HG03558 (cell line): ENCODE measurements around the gene PRSS22.
A peak's percentile ranks its signal among the peaks of the same experiment; 100 is the strongest.
"Not testable (repeated sequence)": the region's sequence is repeated elsewhere in the genome, so short reads cannot be mapped to it uniquely, and the experiment has no call there.

Experiments
- ATAC-seq: cut with Tn5 transposase; IDR thresholded peaks from one replicate; pipeline ENCODE4 v1.9.1; 2021; ENCODE audit warnings: moderate number of reproducible peaks; ENCODE audit not compliant: unreplicated experiment; ENCODE audit errors: extremely low read depth

PRSS22 gene

DNA sequence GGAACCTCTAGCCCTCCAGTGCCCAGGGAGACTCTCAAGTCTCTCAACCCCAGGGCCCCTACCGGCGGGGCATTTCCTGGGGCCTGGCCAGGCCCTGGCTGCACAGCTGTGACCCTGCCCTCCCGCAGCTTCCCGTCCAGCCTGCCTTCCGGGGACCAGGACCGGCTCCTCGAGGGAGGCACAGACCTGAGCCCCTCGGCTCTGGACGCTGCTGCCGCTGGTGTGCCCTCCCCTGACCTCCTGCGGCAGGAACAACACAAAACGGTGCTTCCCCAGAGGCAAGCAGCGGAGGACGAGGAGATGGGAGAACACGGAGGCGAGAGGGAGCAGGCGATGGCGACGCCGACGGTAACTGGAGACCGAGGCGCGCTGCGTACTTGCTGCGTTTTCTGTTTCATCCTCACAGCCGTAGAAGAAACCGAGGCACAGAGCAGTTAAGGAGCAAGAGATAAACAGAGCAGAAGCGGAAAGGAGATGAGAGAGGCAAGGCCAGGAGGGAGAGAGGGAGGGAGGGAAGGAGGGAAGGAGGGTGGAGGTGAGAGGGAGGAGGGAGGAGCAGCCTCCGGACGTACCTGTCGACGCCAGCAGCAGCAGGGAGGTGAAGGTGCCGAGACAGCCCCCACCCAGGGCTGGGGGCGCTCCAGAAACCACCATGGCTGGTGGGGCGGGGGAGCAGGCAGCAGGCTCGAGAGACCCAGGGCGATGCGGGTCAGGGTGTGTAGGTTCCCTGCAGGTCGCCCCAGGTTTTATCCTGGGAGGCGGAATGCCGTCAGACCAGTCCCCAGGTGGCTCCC lies at the start of gene PRSS22:
PRSS22 (minus strand) TSS at position 720 of the 794 bp plus-strand sequence; CDS start at position 654, 66 bp downstream.
- ATAC-seq, result no peak

GRCh38 chr16:2907084-2907753 lies 49.2 kb upstream of the PRSS22 start:
- ATAC-seq, result not testable (repeated sequence)

DNA sequence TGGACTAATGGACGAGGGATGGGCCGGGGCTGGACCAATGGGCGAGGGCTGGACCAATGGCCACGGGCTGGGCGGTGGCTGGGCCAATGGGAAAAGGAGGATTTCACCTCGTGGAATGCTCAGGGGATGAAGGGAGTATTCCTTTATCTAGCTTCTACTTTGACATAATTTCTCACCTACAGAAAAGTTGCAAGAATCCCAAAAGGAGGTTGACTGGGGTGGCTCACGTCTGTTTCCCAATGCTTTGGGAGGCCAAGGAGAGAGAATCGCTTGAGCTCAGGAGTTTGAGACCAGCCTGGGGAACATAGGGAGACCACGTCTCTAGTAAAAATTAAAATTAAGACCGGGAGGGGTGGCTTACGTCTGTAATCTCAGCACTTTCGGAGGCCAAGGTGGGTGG lies 48.0 kb upstream of the PRSS22 start:
- ATAC-seq, result no peak

DNA sequence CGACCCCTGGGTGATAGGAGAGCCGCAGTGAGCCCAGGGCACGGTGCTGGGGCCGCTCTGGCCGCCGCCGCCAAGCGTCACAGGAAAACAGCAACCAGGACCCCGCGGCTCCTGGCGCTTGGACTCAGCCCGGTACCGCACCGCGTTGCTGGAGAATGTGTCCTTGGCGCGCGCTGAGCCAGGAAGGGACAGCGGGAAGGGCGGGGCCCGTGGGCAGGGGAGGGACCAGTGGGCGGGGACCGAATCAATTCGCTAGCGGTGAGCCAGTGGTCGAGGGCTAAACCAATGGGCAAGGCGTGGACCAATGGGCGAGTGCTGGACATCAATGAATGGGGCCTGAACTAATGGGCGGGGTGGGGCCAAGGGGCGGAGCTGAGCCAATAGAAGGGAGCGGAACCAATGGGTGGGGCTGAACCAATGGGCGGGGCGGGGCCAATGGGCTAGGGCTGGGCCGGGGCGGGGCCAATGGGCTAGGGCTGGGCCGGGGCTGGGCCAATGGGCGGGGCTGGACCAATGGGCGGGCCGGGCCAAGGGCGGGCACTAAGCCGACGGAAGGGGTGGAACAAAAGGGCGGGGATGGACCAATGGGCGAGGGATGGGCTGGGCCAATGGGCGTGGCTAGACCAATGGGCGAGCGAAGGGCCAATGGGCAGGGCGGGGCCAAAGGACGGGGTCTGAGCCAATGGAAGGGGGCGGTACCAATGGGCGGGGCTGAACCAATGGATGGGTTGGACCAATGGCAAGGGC lies 47.4 kb upstream of the PRSS22 start:
- ATAC-seq, result peak; percentile 53

DNA sequence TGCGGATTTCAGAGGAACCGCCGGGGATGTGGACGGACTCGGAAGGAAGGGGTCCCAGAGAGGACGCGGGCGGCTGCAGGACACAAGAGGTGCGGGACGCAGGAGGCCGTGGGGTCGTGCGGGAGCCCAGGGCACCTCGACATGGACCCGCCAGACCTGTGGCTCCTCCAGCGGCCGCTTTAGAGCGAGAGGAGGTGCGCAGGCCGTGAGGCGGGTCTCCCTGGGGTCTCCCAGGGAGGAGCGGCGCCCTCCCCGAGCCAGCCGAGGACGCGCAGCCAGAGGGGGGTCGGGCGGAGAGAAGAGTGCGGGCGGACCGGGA lies 46.9 kb upstream of the PRSS22 start:
- ATAC-seq, result no peak

DNA sequence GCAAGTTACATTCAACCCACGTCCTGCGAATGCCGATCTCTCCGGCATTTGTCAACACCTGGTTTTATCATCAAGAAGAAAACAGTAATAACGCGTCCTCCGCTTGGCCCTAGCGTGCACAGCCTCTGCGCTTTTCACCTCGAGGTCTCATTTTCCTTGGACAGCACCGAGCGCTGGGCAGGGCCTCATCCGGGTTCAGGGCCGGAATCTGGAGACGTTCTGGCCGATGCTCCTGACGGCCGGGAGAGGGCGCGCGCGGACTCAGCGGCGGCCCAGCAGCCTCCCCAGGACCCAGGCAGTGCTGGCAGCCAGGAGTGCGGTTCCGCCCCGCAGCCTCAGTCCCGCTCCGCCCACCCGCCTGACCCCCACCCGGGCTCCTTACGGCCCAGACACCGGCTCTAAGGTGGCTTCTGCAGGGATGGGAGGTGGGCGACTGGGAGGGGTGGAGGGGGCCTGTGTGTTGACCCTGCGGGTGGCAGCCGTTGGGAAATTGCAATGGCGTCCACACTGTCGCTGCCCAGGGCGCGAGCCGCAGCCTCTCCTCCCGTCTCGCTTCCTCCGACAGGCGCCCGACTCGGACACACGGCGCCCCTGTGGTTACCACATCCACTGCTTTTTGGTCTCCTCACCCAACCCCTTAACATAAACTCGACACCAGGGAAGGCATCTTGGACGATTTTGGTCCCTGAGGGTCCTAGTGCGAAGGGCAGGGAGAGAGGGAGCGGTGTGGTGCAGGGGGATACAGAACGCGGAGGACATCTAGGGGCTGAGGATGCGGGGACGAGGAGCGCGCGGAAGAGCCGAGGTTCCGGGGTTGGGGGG lies 46.3 kb upstream of the PRSS22 start:
- ATAC-seq, result no peak

- no peak for ATAC-seq
Observed at GRCh38 chr16:2902337-2903130, 44.6 kb upstream of the PRSS22 start.

DNA sequence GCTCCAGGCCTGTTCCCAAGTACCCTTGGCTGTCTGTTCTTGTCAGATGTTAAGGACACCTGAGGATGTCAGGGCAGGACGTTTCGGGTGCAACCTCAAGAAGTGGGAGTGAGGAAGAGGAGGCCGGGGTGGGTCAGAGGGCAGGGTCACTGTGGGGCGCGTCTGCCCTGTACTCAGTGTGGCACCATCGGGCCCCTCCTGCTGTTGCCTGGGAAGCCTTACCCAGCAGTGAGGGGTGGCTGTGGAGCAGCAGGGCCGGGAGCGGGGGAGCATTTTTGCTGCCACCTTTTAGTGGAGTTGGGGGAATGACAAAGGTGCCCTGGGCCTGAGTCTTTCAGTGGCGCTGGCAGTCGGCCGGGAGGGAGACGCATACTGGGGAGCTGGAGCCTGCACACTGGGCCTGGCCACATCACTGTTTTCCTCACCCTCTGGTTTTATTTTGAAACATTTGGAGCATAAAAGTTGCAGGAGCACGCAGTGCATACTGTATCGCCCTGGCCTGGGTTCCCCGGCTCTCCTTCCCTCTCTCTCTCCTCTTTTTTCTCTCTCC lies 42.6 kb upstream of the PRSS22 start:
- ATAC-seq, result no peak

DNA sequence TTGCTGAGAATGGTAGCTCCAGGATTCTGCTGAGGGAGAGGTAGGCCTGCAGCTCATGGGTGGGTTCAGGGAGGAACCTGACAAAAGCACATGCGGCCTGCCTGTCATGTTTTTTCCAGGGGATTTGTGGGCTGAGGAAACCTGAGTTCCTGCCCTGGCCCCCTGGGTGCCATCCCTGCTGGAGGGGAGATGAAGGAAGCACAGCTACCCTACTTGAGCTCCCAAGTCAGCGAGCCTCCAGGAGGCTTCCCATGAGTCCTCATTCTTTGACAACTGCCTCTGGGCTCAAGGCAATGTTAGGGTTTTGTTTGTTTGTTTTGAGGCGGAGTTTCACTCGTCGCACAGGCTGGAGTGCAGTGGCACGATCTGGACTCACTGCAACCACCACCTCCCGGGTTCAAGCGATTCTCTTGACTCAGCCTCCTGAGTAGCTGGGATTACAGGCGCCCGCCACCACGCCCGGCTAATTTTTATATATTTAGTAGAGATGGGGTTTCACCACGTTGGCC lies 41.6 kb upstream of the PRSS22 start:
- no peak for ATAC-seq

DNA sequence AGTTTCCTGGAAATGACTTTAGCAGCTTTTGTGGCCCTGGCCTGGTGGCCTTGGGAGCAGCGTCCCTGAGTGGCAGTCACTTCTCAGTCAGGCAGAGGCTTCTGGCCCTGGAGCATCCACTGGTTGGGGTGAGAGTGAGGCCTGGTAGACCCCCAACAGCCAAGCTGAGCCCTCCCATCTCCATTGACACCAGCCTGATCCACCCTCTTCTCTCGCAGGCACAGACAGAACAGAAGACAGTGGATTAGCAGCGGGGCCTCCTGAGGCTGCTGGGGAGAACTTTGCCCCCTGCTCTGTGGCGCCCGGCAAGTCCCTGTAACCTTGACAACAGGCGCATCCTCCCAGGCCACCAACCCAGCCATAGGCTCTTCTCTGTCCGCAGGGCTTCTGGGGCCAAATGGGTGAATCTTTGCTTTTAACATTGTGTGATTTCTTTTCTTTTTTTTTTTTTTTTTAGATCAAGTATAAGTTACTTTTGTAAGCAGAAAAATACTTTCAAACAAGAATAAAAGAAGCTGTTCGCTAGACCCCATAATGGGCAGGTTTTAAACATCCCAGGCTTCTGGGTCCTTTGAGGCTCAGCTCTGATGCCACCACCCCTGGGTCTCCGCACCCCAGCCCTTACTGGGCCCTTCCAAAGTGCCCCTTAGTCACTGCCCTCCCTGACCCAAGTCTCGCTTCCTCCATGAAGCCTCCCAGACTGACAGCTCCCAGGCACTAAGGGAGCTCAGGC lies 41.0 kb upstream of the PRSS22 start:
- ATAC-seq, result no peak

GRCh38 chr16:2897110-2897509 lies 39.1 kb upstream of the PRSS22 start:
- ATAC-seq, result no peak

DNA sequence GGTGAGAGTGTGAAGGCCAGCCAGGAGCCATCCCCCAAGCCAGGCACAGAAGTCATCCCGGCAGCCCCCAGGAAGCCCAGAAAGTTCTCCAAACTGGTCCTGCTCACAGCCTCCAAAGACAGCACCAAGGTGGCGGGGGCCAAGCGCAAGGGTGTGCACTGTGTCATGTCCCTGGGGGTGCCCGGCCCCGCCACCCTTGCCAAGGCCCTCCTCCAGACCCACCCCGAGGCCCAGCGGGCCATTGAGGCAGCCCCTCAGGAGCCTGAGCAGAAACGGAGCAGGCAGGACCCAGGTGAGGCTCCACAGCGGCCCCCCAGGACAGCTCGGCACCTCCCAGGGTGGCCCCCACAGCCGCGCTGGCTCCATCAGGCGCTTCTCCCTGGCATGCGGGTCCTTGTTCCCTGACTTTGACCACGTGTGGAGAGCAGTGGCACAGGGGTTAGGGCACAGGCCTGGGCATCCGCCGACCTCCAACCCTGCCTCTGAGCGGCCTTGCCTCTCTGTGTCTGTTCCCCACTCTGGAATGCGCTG lies 38.6 kb upstream of the PRSS22 start:
- no peak for ATAC-seq

DNA sequence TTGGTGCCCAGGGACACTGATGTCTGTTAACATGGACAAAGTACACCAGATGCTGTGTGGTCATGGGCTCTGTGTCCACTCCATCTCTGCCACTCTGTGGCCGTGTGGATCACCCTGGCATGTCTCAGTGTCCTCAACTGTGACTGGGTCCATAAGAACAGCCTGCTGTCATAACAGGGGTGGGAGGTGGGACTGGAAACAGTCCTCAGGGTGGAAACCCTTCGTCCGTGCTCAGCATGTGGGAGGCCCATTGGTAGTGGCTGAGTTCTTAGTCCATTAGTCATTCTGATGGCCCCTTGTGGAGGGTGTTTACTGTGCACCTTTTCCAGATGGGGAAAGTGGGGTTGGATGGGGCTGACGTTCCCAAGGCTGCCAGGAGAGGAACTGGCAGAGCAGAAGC lies 37.8 kb upstream of the PRSS22 start:
- ATAC-seq, result no peak

- ATAC-seq, result no peak
Observed at GRCh38 chr16:2894231-2894630, 36.3 kb upstream of the PRSS22 start.

DNA sequence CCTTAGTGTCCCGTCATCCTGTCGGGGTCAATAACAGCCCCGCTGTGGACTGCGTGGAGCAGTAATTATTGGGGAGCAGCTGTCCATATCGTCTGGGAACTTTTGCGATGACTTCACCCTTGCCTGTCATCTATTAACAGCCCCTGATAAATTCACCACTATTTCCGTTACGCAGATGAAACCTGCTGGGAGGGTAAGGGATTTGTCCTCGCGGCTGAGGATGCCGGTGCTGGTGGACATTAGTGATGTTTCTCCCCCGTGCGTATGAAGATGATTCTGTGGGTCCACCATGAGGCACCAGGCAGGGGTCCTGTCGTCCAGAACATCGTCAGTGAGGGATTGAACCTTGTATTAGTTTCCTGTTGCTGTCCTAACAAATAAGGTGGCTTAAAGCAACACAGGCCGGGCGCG lies 26.1 kb upstream of the PRSS22 start:
- ATAC-seq, result no peak

DNA sequence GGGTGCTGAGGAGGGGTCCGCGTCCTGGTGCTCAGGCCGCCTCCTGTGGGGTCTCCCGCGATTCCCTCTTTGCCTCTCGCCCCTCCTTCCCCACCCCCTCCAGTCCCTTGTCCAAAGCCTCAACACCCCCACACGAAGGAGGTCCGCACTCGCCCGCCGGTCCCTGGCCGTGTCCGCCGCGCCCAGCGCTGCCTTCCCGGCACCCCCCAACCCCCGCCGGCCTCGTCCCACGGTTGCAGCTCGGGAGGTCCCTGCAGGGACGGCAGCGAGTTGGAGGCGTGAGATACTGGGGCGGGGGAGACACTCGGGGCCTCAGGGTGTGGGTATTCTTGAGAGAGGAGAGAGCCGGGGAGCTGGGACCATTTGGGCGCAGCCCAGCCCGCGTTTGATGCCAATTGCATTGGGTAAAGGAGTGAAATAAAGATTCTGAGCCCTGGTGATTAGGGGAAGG lies 25.5 kb upstream of the PRSS22 start:
- ATAC-seq, result peak; percentile 12

- ATAC-seq, result peak; percentile 64
Observed at GRCh38 chr16:2882650-2883457, 24.9 kb upstream of the PRSS22 start, which contains the start of gene FLYWCH2. Gene FLYWCH2, plus strand, starts transcription at chr16:2883215. Its CDS starts 13,235 bp downstream, at chr16:2896450.
